Right lobe of liver (tissue), 4 donors: ENCODE measurements around the gene PRDM7.
"Not testable (repeated sequence)": the region's sequence is repeated elsewhere in the genome, so short reads cannot be mapped to it uniquely, and the experiment has no call there.

Experiments
- POLR2A ChIP-seq: fragments of 450-650 bp; IDR thresholded peaks from one replicate; pipeline ENCODE4 v1.6.1; 2017; ENCODE audit warnings: antibody characterized with exemption, mild to moderate bottlenecking
- TF ChIP-seq, protein P1 (sequence below), 4 donors: fragments of 200-600 bp in 3 of 4; fragments of 450-650 bp in 1 of 4; IDR thresholded peaks; one replicate each; pipeline versions ENCODE4 v1.5.1 to v1.8.0; 2016 to 2022; ENCODE audit warnings: antibody characterized with exemption in 4 of 4, mild to moderate bottlenecking in 2 of 4
- donor health status: DM: no; HTN: no; CAD: no.
- donor health status: DM: no; HTN: no; CAD: no.
- donor health status: DM: no; HTN: yes; CAD: no.

DNA sequence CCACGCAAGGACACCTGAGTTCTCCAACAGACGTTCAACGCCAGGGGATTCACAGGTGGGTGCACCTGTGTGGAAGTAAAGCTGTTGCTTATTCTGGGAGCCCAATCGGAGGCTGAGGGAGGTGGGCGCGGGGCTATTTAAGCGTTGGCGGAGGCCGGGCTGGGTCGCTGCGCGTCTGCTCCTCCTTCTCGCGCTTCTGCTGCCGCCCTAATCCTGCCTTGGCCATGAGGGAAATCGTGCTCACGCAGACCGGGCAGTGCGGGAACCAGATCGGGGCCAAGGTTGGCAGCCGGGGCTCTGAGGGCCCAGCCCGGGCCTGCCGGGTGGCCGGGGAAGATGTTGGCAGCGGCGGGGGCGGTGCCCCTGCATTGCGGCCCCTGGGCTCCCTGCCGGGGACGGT is 16.7 kb upstream of the PRDM7 start:
- TF ChIP-seq, protein P1, sequence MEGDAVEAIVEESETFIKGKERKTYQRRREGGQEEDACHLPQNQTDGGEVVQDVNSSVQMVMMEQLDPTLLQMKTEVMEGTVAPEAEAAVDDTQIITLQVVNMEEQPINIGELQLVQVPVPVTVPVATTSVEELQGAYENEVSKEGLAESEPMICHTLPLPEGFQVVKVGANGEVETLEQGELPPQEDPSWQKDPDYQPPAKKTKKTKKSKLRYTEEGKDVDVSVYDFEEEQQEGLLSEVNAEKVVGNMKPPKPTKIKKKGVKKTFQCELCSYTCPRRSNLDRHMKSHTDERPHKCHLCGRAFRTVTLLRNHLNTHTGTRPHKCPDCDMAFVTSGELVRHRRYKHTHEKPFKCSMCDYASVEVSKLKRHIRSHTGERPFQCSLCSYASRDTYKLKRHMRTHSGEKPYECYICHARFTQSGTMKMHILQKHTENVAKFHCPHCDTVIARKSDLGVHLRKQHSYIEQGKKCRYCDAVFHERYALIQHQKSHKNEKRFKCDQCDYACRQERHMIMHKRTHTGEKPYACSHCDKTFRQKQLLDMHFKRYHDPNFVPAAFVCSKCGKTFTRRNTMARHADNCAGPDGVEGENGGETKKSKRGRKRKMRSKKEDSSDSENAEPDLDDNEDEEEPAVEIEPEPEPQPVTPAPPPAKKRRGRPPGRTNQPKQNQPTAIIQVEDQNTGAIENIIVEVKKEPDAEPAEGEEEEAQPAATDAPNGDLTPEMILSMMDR (IDR thresholded peaks at IDR 0.05), result not testable (repeated sequence)
- TF ChIP-seq POLR2A, result not testable (repeated sequence)
